Breast epithelium (tissue), 3 donors: ENCODE measurements around the gene HOXB7.

Source experiments
- POLR2A ChIP-seq: fragments of 450-650 bp; IDR thresholded peaks from one replicate; pipeline ENCODE4 v1.6.1; 2016; ENCODE audit warnings: antibody characterized with exemption, mild to moderate bottlenecking, moderate library complexity
- POLR2AphosphoS5 ChIP-seq, 3 donors: sonication (generic); formaldehyde crosslinking; IDR thresholded peaks; one replicate each; pipeline ENCODE4 v1.6.1; 2017; ENCODE audit warnings: antibody characterized with exemption in 3 of 3
- TF ChIP-seq, protein P1 (sequence below), 3 donors: fragments of 450-650 bp; IDR thresholded peaks; one replicate each; pipeline ENCODE4 v1.5.1; 2016 to 2017; ENCODE audit warnings: antibody characterized with exemption in 3 of 3, mild to moderate bottlenecking in 3 of 3, moderate library complexity in 3 of 3

DNA sequence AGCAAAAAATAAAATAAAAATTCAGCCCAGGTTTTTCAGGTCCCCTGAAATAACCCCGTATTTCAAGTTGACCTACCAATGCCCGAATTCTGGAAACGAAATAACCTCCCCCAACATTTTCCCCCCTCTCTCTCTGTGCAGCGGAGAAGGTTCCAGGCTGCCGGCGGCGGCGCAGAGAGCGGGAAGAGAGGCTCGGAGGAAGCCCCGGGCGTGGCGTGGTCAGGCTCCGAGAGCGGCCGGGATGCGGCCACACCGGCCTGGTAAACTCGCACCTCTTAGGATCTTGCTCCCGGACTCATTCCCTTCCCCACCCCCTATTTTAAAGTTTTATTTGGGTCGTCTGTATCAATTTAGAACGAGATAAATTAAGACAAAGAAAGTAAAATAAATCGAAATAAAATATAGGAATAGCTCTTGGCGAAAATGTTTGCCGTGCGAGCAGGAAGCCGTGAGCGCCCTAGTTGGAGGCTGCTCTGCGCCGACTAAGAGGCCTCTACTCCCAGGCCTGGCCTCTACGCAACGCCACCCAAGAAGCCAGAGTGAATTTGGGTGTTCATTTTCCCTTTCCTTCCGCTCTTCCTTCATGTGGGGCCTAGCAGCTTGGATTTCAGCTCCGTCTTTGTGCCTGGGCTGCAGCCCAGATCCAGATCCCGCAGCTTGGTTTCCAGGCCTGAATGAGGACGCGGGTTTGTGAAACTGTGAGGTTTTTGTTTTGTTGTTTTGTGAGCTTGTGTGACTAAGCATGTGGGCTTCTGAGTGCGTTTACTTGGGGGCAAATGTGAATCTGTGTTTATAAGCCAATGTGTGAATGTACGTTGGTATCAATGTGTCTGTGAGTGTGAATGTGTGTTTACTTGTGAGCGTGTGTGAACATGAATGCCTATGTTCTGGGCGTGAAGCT is 4.6 kb downstream of the HOXB7 start:
- TF ChIP-seq, protein P1, sequence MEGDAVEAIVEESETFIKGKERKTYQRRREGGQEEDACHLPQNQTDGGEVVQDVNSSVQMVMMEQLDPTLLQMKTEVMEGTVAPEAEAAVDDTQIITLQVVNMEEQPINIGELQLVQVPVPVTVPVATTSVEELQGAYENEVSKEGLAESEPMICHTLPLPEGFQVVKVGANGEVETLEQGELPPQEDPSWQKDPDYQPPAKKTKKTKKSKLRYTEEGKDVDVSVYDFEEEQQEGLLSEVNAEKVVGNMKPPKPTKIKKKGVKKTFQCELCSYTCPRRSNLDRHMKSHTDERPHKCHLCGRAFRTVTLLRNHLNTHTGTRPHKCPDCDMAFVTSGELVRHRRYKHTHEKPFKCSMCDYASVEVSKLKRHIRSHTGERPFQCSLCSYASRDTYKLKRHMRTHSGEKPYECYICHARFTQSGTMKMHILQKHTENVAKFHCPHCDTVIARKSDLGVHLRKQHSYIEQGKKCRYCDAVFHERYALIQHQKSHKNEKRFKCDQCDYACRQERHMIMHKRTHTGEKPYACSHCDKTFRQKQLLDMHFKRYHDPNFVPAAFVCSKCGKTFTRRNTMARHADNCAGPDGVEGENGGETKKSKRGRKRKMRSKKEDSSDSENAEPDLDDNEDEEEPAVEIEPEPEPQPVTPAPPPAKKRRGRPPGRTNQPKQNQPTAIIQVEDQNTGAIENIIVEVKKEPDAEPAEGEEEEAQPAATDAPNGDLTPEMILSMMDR (IDR thresholded peaks at IDR 0.05) = no peak
- no peak for TF ChIP-seq POLR2AphosphoS5 (IDR thresholded peaks at IDR 0.05)
- TF ChIP-seq POLR2A = no peak
